Cardiac muscle cell (in vitro differentiated cells and primary cell): Measurements from ENCODE around the gene FBXW5. TPM values are rescaled to one million over a fixed set of nuclear protein-coding genes. Genes with fewer than 3 reads are reported as not detected.

Source experiments
- DNase-seq, 2 donors: peaks; one replicate each; pipeline versions ENCODE4 v3.0.0 to v3.0.0-alpha.2; 2010 to 2017; ENCODE audit warnings: low read depth in 1 of 2, low spot score in 1 of 2
- H3K27ac ChIP-seq: fragments of 200-600 bp; sonication (generic); 2 replicates; pipeline ENCODE4 v1.5.1; 2016
- H3K27me3 ChIP-seq: fragments of 200-600 bp; sonication (generic); 2 replicates; pipeline ENCODE4 v1.6.0; 2016; ENCODE audit warnings: control low read depth
- H3K36me3 ChIP-seq: fragments of 200-600 bp; sonication (generic); 2 replicates; pipeline ENCODE4 v1.5.1; 2016; ENCODE audit warnings: control low read depth
- H3K4me1 ChIP-seq: fragments of 200-600 bp; sonication (generic); 2 replicates; pipeline ENCODE4 v1.8.1; 2017; ENCODE audit warnings: low read depth, mild to moderate bottlenecking, mixed run types
- H3K4me3 ChIP-seq: fragments of 200-600 bp; sonication (generic); 2 replicates; pipeline ENCODE4 v1.5.1; 2016; ENCODE audit warnings: mild to moderate bottlenecking
- H3K9me3 ChIP-seq: fragments of 200-600 bp; sonication (generic); 2 replicates; pipeline ENCODE4 v1.5.1; 2017; ENCODE audit warnings: low read depth, mild to moderate bottlenecking, control low read depth
- polyA plus RNA-seq: library from polyadenylated mRNA; unstranded; fragments of >200 nt; fragmentation: Nextera tagmentation; extraction: Ambion mirVana; gene quantifications from 2 replicates; pipeline ENCODE4 v1.2.1, GENCODE V29; 2016
- total RNA-seq: library from RNA; depleted of rRNA; stranded (reverse); fragments of >200 nt; gene quantifications from 2 replicates; pipeline ENCODE4 v1.2.3, GENCODE V29; 2016
- TF ChIP-seq, protein P1 (sequence below): IDR thresholded peaks from 2 replicates; pipeline ENCODE4 v1.5.1; 2012; ENCODE audit warnings: low read depth, mild to moderate bottlenecking, low read length

FBXW5 gene
- total and polyA plus RNA-seq, 2 experiments from 2014 or later = 119 to 188 TPM

DNA sequence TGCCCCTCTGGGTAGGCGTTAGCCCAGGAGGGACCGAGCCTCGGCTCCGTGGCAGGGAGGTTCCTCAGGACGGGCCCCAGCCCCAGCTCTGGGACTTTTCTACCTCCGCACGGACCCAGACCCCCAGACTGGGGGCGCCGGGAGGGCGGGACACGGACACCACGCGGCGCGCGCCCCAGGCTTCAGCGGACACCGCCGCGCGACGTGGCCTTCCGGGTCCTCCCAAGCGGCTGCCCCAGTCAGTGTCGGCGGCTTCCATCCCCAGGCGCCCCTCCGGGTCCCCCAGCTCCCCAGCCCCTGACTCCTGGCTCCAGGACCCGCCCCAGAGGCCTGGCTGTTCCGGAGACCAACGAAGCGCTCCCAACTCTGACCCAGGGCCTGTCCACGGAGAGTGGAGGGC lies 41.3 kb upstream of the FBXW5 start:
- H3K27me3 ChIP-seq = peaks cover 37% of the 10 kb centered on the region
- no peak for DNase-seq
- H3K4me1 ChIP-seq = peaks cover 22% of the 10 kb centered on the region
- no peak overlapping the region for H3K4me3 ChIP-seq
- H3K36me3 ChIP-seq = no peaks in the 10 kb centered on the region
- no peaks in the 10 kb centered on the region for H3K9me3 ChIP-seq
- TF ChIP-seq, protein P1, sequence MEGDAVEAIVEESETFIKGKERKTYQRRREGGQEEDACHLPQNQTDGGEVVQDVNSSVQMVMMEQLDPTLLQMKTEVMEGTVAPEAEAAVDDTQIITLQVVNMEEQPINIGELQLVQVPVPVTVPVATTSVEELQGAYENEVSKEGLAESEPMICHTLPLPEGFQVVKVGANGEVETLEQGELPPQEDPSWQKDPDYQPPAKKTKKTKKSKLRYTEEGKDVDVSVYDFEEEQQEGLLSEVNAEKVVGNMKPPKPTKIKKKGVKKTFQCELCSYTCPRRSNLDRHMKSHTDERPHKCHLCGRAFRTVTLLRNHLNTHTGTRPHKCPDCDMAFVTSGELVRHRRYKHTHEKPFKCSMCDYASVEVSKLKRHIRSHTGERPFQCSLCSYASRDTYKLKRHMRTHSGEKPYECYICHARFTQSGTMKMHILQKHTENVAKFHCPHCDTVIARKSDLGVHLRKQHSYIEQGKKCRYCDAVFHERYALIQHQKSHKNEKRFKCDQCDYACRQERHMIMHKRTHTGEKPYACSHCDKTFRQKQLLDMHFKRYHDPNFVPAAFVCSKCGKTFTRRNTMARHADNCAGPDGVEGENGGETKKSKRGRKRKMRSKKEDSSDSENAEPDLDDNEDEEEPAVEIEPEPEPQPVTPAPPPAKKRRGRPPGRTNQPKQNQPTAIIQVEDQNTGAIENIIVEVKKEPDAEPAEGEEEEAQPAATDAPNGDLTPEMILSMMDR = no peak
- H3K27ac ChIP-seq = no peak overlapping the region

DNA sequence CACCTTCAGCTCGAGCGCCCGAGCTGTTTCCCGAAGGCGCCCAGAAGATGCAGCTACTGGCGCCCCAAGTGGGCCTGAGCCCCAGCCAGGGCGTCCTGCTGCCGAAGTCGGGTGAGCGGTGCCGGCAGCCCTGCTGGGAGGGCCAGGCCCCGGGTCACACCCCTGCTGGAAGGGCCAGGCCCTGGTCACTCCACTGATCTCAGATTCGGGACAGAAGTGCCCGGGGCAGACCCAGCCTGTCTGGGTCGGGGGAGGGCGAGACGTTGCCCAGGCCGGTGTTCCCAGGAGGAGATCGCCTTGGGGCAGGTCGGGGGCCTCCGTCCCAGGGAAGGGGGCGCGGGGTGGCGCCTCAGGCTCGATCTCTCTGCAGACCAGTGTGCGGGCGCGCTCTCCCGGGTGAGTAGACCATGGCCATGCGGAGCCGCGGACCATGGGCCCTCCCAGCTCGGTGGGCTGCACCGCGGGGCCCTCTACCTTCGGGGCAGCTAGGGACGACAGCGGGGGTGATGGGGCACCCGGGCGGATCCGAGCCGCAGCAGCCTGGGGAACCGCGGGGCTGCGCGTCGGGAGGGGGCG lies 40.6 kb upstream of the FBXW5 start:
- H3K36me3 ChIP-seq = no peaks in the 10 kb centered on the region
- peaks cover 37% of the 10 kb centered on the region for H3K27me3 ChIP-seq
- H3K27ac ChIP-seq = no peak overlapping the region
- peaks cover 22% of the 10 kb centered on the region for H3K4me1 ChIP-seq
- no peaks in the 10 kb centered on the region for H3K9me3 ChIP-seq
- DNase-seq = no peak
- TF ChIP-seq, protein P1 = no peak
- H3K4me3 ChIP-seq = no peak overlapping the region

DNA sequence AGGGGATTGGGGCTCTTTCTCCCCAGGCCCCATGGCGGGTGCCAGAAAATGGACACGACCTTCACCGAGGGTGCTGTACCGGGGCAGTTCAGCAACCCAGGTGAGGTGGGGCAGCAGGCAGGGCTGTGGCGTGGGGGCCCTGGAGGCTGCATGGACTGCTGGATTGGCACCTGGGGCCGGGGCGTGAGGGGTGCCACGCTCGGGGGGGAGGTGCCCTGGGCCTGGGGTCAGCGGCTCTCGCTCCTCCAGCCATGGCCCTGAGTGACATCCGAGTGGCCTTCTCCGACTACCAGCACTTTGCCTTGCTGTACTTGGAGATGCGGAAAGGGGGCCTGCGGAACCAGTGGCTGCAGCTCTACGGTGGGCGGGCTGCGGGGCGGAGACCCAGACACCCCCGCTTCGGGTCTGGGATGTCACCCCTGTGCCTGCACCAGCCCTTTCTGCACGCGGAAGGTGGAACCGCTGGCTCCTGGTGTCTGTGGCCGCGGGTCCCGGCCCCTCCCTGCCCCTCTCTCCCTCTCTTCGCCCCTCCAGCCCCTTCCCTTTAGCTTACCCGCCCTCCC lies 40.0 kb upstream of the FBXW5 start:
- peaks cover 37% of the 10 kb centered on the region for H3K27me3 ChIP-seq
- TF ChIP-seq, protein P1 = no peak
- no peak overlapping the region for H3K27ac ChIP-seq
- no peak overlapping the region for H3K4me3 ChIP-seq
- DNase-seq = no peak
- H3K36me3 ChIP-seq = no peaks in the 10 kb centered on the region
- H3K9me3 ChIP-seq = no peaks in the 10 kb centered on the region
- peaks cover 22% of the 10 kb centered on the region for H3K4me1 ChIP-seq

DNA sequence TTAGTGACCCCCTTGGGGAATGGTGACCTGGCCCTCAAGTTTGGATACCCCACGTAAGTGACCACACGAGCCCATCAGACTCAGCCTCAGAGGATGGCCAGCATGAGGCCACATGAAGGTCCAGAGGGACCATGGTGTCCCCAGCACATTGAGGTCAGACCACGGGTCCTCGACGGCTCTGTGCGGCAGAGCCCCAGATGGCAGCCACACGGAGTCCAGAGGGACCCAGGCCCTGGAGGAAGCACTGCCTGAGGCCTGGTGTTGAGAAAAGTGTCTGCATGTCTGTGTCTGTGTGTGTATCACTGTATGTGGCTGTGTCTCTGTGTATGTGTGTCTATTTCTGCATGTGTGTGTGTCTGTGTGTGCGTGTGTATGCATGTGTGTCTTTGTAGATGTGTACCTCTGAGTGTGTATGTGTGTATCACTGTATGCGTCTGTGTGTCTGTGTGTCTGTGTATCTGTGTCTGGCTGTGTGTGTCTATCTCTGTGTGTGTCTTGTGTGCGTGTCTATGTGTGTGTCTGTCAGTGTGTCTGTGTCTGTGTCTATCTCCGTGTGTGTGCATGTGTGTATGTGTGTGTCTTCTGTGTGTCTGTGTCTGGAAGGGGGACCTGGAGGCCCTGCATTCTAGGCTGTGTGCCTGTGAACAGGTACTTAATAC lies 39.2 kb upstream of the FBXW5 start:
- DNase-seq = peak in 1 of 2 donors; percentile 26
- Histone ChIP-seq H3K9me3 (no peaks in the 10 kb centered on the region), H3K27me3 (peaks cover 37% of the 10 kb centered on the region), H3K4me3 (no peak overlapping the region), H3K27ac (no peak overlapping the region), H3K36me3 (no peaks in the 10 kb centered on the region), H3K4me1 (peaks cover 22% of the 10 kb centered on the region)
- TF ChIP-seq, protein P1 = no peak

DNA sequence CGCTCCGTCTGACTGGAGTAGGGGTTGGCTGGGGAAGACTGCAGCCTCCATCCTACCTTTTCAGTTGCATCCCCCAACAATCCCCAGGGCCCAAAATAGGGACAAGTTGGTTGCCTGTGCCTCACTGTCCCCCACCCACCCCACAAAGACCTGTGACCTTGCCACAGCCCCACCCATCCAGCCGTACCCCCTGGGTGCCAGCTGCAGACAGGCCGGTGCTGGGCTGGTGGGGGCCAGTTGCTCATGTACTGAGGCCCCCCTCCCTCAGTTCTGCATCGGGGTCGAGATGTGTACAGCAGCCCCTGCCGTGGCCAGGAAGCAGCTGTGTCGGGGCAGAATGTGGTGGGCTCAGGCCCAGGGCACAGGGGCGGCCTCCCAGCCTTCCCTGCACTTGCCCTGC lies 38.6 kb upstream of the FBXW5 start:
- TF ChIP-seq, protein P1 = no peak
- no peaks in the 10 kb centered on the region for H3K36me3 ChIP-seq
- no peak overlapping the region for H3K27ac ChIP-seq
- peaks cover 37% of the 10 kb centered on the region for H3K27me3 ChIP-seq
- peaks cover 22% of the 10 kb centered on the region for H3K4me1 ChIP-seq
- no peak overlapping the region for H3K4me3 ChIP-seq
- no peaks in the 10 kb centered on the region for H3K9me3 ChIP-seq
- DNase-seq = no peak
